HG02588 (cell line): Measurements from ENCODE around the gene POU3F2.

ENCODE experiments used
- ATAC-seq: cut with Tn5 transposase; IDR thresholded peaks from one replicate; pipeline ENCODE4 v1.9.1; 2021; ENCODE audit warnings: mild to moderate bottlenecking, moderate library complexity; ENCODE audit not compliant: unreplicated experiment

Gene POU3F2

GRCh38 chr6:98834060-98835031 lies at the start of gene POU3F2:
POU3F2 (plus strand) TSS chr6:98834574; CDS start chr6:98834874, 300 bp downstream.
- ATAC-seq = peak; percentile 75

GRCh38 chr6:98787435-98787834 lies 46.9 kb upstream of the POU3F2 start:
- ATAC-seq = no peak

GRCh38 chr6:98787961-98788360 lies 46.4 kb upstream of the POU3F2 start:
- no peak for ATAC-seq

- ATAC-seq = no peak
Measured at GRCh38 chr6:98794307-98794842, 40.0 kb upstream of the POU3F2 start.

- no peak for ATAC-seq
Measured at GRCh38 chr6:98797217-98797994, 37.0 kb upstream of the POU3F2 start.

- no peak for ATAC-seq
Measured at GRCh38 chr6:98800866-98801265, 33.5 kb upstream of the POU3F2 start.

- ATAC-seq = no peak
Measured at GRCh38 chr6:98808541-98809210, 25.7 kb upstream of the POU3F2 start.

- ATAC-seq = no peak
Measured at GRCh38 chr6:98812220-98812619, 22.2 kb upstream of the POU3F2 start.

- ATAC-seq = no peak
Measured at GRCh38 chr6:98816799-98817198, 17.6 kb upstream of the POU3F2 start.

GRCh38 chr6:98821756-98822405 lies 12.5 kb upstream of the POU3F2 start:
- ATAC-seq = no peak

GRCh38 chr6:98823428-98824161 lies 10.8 kb upstream of the POU3F2 start:
- ATAC-seq = no peak

- ATAC-seq = no peak
Measured at GRCh38 chr6:98824162-98824901, 10.0 kb upstream of the POU3F2 start.

- ATAC-seq = no peak
Measured at GRCh38 chr6:98824902-98825599, 9.3 kb upstream of the POU3F2 start.

GRCh38 chr6:98825600-98826230 lies 8.7 kb upstream of the POU3F2 start:
- ATAC-seq = no peak

GRCh38 chr6:98827295-98828159 lies 6.8 kb upstream of the POU3F2 start:
- ATAC-seq = no peak

- ATAC-seq = no peak
Measured at GRCh38 chr6:98828211-98828788, 6.1 kb upstream of the POU3F2 start.

- no peak for ATAC-seq
Measured at GRCh38 chr6:98828941-98829411, 5.4 kb upstream of the POU3F2 start.
